Mesothelial cell of epicardium (in vitro differentiated cells): ENCODE results near the gene EYS. TPM values are rescaled to one million over a fixed set of nuclear protein-coding genes. Genes with fewer than 3 reads are reported as not detected.
A peak's percentile ranks its signal among the peaks of the same experiment; 100 is the strongest.
"Not testable (repeated sequence)": the region's sequence is repeated elsewhere in the genome, so short reads cannot be mapped to it uniquely, and the experiment has no call there.

Experiments used
- DNase-seq, 2 experiments: peaks; one replicate each; pipeline ENCODE4 v3.0.0; 2021; ENCODE audit warnings: low spot score in 2 of 2; ENCODE audit not compliant: unreplicated experiment in 2 of 2
- H3K27ac Mint-ChIP-seq: 2 replicates; pipeline ENCODE4 v1.8.0; 2021; ENCODE audit warnings: mixed read lengths
- H3K27me3 Mint-ChIP-seq: 2 replicates; pipeline ENCODE4 v1.8.0; 2021; ENCODE audit warnings: low read depth, mixed read lengths
- H3K36me3 Mint-ChIP-seq: 2 replicates; pipeline ENCODE4 v1.8.0; 2021; ENCODE audit warnings: mixed read lengths
- H3K4me1 Mint-ChIP-seq: 2 replicates; pipeline ENCODE4 v1.8.0; 2021; ENCODE audit warnings: mixed read lengths
- H3K4me3 Mint-ChIP-seq: 2 replicates; pipeline ENCODE4 v1.8.0; 2021; ENCODE audit warnings: mild to moderate bottlenecking, moderate library complexity, mixed read lengths
- H3K9me3 Mint-ChIP-seq: 2 replicates; pipeline ENCODE4 v1.8.0; 2021; ENCODE audit warnings: mixed read lengths
- total RNA-seq: library from RNA; stranded (reverse); gene quantifications from 3 replicates; pipeline ENCODE4 v1.2.1, GENCODE V29; 2021
- TF ChIP-seq, protein P1 (sequence below): fragments of 200-600 bp; sonication (generic); IDR thresholded peaks from one replicate; pipeline ENCODE4 v1.5.0; 2021; ENCODE audit warnings: antibody characterized with exemption; ENCODE audit not compliant: unreplicated experiment

EYS gene
- total RNA-seq, 1 donor from 2014 or later: 0.69 TPM

DNA sequence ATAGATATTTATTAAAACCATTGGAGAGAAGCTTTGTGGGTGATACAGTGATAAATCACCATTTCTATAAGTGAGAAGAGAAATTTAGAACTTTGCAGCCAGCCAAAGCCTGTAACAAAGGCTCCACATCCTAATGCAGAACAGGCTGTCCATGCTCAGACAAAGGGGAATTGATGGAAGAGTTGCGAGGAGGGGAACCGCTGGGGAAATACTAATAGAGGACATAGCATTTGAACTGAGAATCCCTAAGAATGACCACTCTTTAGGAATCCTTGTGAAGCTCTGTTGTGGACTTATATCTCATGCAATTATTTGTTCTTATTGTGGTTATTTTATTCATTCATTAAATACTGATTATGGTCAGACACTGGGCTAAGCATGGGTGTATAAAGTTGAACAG lies 1903.7 kb downstream of the EYS start:
- no peak for DNase-seq
- no peak overlapping the region for H3K4me3 Mint-ChIP-seq
- no peaks in the 10 kb centered on the region for H3K36me3 Mint-ChIP-seq
- TF ChIP-seq, protein P1, sequence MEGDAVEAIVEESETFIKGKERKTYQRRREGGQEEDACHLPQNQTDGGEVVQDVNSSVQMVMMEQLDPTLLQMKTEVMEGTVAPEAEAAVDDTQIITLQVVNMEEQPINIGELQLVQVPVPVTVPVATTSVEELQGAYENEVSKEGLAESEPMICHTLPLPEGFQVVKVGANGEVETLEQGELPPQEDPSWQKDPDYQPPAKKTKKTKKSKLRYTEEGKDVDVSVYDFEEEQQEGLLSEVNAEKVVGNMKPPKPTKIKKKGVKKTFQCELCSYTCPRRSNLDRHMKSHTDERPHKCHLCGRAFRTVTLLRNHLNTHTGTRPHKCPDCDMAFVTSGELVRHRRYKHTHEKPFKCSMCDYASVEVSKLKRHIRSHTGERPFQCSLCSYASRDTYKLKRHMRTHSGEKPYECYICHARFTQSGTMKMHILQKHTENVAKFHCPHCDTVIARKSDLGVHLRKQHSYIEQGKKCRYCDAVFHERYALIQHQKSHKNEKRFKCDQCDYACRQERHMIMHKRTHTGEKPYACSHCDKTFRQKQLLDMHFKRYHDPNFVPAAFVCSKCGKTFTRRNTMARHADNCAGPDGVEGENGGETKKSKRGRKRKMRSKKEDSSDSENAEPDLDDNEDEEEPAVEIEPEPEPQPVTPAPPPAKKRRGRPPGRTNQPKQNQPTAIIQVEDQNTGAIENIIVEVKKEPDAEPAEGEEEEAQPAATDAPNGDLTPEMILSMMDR: no peak
- no peaks in the 10 kb centered on the region for H3K9me3 Mint-ChIP-seq
- H3K27me3 Mint-ChIP-seq: no peaks in the 10 kb centered on the region
- peaks cover 32% of the 10 kb centered on the region for H3K4me1 Mint-ChIP-seq
- no peak overlapping the region for H3K27ac Mint-ChIP-seq

GRCh38 chr6:63802606-63803206 lies 1904.3 kb downstream of the EYS start:
- Mint-ChIP-seq H3K36me3 (no peaks in the 10 kb centered on the region), H3K4me3 (no peak overlapping the region), H3K27me3 (no peaks in the 10 kb centered on the region), H3K9me3 (no peaks in the 10 kb centered on the region), H3K4me1 (peaks cover 32% of the 10 kb centered on the region), H3K27ac (no peak overlapping the region)
- TF ChIP-seq, protein P1: peak; percentile 61
- no peak for DNase-seq

DNA sequence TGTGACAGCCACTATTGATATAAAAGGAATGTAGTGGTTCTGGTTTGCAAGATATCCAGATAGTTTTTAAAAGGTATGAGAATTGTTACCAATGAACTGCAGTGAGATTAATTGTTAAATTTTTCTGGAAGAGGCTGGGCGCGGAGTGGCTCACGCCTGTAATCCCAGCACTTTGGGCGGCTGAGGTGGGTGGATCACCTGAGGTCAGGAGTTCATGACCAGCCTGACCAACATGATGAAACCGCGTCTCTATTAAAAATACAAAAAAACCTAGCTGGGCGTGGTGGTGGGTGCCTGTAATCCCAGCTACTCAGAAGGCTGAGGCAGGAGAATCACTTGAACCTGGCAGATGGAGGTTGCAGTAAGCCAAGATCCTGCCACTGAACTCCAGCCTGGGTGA lies 1906.6 kb downstream of the EYS start:
- H3K9me3 Mint-ChIP-seq, DNase-seq, H3K36me3 Mint-ChIP-seq, H3K27me3 Mint-ChIP-seq, H3K27ac Mint-ChIP-seq, H3K4me3 Mint-ChIP-seq: not testable (repeated sequence)
- peaks cover 15% of the 10 kb centered on the region for H3K4me1 Mint-ChIP-seq

DNA sequence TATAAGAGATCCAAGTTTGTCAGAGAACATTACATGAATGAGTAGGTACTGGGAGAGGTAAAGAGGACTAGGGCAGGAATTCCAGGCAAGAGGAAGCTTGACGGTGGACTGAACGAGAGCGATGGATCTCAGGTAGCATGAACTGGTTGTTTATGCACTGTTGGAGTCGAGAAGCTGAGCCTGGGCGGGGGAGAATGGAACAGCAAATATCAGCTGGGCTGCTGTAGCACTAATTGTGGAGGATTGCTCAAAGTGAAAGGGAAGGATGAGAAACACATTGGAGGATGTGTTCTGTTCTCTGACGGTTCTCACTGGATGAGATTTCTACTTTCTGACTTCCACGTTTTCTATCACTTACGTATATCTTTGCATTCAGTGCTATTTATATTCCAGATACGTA lies 1907.2 kb downstream of the EYS start:
- TF ChIP-seq, protein P1: no peak
- Mint-ChIP-seq H3K27me3 (peaks cover 7% of the 10 kb centered on the region), H3K36me3 (no peaks in the 10 kb centered on the region), H3K27ac (no peak overlapping the region), H3K4me3 (no peak overlapping the region), H3K9me3 (no peaks in the 10 kb centered on the region), H3K4me1 (peaks cover 9% of the 10 kb centered on the region)
- no peak for DNase-seq

GRCh38 chr6:63799313-63799712 lies 1907.7 kb downstream of the EYS start:
- H3K36me3 Mint-ChIP-seq: no peaks in the 10 kb centered on the region
- no peak overlapping the region for H3K4me3 Mint-ChIP-seq
- H3K4me1 Mint-ChIP-seq: peaks cover 4% of the 10 kb centered on the region
- DNase-seq: no peak
- TF ChIP-seq, protein P1: no peak
- peaks cover 7% of the 10 kb centered on the region for H3K27me3 Mint-ChIP-seq
- no peaks in the 10 kb centered on the region for H3K9me3 Mint-ChIP-seq
- no peak overlapping the region for H3K27ac Mint-ChIP-seq

- TF ChIP-seq, protein P1: no peak
- Mint-ChIP-seq H3K4me1 (peaks cover 3% of the 10 kb centered on the region), H3K27me3 (peaks cover 7% of the 10 kb centered on the region), H3K4me3 (no peak overlapping the region), H3K27ac (no peak overlapping the region), H3K9me3 (no peaks in the 10 kb centered on the region), H3K36me3 (no peaks in the 10 kb centered on the region)
- DNase-seq: no peak
Observed at GRCh38 chr6:63798378-63798777, 1908.6 kb downstream of the EYS start.
